Measurements from ENCODE around the gene S100A1.
"Not testable (repeated sequence)": the region's sequence is repeated elsewhere in the genome, so short reads cannot be mapped to it uniquely, and the experiment has no call there.

The S100A1 gene

DNA sequence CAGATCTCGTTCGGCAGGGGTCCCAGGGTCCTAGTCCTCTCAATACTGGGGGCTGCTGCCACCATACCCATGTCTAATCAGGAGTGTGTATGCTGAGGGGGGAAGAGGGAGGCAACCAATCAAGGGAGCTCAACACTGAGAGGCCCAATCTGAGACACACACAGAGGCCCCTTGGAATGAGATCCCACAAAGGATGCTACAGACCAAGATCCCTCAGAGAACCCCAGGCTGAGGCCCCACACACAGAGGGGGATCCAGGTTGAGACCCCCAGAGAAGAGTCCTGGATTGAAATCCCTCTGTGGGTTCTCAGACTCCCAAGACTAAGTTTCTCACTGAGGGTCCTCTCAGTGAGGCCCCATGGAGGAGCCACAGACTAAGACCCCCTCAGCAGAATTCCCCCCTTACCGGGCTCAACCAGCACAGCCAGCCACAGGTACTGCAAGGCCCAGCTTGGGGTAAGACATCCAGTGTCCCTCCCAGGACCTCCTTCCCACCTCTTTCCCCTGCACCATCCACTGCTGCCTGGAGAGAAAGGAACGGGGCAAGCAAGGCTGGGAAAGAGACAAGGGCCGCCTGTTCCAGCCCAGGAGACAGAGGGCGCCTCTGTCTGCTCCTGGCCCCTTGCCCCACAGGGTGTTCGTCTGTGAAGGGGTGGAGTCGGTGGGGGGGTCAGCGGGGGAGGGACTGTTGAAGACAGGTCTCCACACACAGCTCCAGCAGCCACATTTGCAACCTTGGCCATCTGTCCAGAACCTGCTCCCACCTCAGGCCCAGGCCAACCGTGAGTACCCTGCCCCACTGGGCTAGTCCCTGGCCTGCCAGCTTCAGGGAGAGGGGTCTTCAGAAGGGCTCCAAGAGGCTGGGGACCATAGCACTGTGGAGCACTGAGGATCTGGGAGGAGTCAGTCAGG lies at the start of gene S100A1:
Gene S100A1, plus strand, starts transcription at position 720 of the 912 bp plus-strand sequence. CDS start 2,088 bp downstream, outside the sequence.
- no peak for DNase-seq

GRCh38 chr1:153578490-153578889 lies 49.7 kb upstream of the S100A1 start:
- no peak for DNase-seq

DNA sequence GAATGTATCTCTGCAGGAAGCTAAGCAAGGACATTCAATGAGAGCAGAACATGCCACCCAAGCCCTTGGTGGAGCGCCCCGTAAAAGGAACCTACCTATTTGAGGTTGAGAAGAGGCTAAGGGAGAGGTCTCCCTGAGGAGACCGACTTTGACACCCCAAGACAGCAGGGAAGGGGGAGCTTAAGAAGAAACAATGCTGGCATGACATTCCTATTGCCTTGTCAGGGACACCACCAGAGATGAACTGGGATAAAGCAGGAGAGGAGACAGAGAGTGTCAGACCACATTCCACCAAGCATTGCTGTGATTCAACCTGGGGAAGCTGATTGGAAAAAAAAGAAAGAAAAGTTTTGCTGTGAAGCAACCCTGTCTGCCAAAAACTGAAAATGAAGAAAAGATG lies 49.3 kb upstream of the S100A1 start:
- no peak for DNase-seq

DNA sequence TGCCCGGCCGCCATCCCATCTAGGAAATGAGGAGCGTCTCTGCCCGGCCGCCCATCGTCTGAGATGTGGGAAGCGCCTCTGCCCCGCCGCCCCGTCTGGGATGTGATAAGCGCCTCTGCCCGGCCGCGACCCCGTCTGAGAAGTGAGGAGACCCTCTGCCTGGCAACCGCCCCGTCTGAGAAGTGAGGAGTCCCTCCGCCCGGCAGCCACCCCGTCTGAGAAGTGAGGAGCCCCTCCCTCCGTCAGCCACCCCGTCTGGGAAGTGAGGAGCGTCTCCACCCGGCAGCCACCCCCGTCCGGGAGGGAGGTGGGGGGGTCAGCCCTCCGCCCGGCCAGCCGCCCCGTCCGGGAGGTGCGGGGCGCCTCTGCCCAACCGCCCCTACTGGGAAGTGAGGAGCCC lies 45.4 kb upstream of the S100A1 start:
- DNase-seq, result not testable (repeated sequence)

DNA sequence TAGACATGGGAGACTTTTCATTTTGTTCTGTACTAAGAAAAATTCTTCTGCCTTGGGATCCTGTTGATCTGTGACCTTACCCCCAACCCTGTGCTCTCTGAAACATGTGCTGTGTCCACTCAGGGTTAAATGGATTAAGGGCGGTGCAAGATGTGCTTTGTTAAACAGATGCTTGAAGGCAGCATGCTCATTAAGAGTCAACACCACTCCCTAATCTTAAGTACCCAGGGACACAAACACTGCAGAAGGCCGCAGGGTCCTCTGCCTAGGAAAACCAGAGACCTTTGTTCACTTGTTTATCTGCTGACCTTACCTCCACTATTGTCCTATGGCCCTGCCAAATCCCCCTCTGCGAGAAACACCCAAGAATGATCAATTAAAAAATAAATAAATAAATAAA lies 44.7 kb upstream of the S100A1 start:
- DNase-seq, result not testable (repeated sequence)

DNA sequence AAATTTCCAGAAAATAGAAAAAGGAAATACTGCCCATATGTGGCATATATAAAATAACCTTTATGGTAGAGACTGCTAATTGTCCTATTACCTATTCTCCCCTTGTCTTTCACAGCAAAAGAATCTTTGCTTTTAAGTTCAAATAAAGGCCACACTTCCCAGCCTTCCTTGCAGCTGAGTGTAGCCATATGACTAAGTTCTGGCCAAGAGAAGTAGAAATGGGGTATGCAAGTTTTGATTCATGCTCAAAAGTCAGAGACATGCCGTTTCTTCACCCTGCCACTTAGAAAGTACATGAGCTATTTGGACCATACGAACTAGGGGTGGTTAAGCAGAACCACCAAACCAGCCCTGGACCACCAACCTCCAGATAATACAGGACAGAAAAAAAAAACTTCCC lies 44.3 kb upstream of the S100A1 start:
- DNase-seq, result no peak

- no peak for DNase-seq
These were observed 43.2 kb upstream of the S100A1 start for GRCh38 chr1:153585006-153585405.

- DNase-seq, result no peak
These were observed 41.9 kb upstream of the S100A1 start for GRCh38 chr1:153586347-153586746.

GRCh38 chr1:153587314-153587713 lies 40.9 kb upstream of the S100A1 start:
- no peak for DNase-seq

GRCh38 chr1:153588033-153588432 lies 40.2 kb upstream of the S100A1 start:
- not testable (repeated sequence) for DNase-seq

DNA sequence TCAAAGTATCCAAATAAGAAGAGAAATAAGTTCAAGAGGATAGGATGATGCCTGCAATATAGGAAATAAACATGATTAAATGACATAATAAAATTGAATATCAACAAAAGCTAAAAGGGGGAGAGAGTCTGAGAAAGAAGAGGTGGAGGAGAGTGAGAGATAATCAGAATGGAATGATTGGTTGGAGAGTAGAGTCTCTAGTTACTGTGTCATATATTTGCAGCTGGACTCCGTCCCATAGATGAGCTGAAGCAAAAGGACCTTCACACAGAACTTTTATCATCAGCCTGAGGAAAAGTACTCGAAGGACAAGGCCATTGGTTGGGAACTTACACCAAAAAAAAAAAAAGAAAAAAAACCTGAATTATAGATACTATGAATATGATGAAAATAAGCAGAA lies 39.8 kb upstream of the S100A1 start:
- no peak for DNase-seq

DNA sequence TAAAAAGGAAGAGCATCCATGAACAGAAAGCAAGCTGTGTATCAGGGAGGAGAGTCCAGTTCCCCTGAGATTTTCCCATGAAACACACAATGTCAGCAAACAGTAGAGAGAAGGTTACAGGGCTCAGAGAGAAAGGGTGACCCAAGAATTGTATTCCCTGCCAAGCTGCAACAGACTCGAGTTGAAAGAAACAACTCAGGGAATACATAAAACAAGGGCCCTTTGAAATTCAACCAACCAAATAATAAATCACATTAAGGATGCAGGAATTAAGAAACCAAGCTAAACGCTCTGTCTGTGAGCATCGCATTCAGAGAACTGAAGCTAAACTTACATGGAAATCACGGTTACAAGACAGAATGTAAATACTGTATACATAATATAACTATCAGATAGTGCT lies 35.5 kb upstream of the S100A1 start:
- no peak for DNase-seq

- DNase-seq, result no peak
These were observed 31.0 kb upstream of the S100A1 start for GRCh38 chr1:153597206-153597605.

GRCh38 chr1:153598309-153599172 lies 29.7 kb upstream of the S100A1 start:
- peak; percentile 74 for DNase-seq

GRCh38 chr1:153599847-153600246 lies 28.4 kb upstream of the S100A1 start:
- DNase-seq, result no peak

DNA sequence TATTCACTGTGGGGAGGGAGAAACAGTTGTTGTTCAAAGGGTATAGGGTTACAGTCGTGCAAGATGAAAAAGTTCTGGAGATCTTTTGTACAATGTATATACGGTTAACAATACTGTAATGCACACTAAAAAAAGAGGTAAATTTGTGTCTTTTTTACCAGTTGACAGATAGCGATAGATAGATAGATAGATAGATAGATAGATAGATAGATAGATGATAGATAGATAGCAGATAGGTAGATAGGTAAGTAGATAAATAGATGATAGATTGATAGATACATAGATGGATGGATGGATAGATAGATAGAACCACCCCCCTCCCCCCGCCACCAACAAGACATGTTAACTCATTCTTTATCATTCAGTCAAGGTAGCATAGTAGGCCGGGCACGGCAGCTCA lies 25.5 kb upstream of the S100A1 start:
- DNase-seq, result no peak

DNA sequence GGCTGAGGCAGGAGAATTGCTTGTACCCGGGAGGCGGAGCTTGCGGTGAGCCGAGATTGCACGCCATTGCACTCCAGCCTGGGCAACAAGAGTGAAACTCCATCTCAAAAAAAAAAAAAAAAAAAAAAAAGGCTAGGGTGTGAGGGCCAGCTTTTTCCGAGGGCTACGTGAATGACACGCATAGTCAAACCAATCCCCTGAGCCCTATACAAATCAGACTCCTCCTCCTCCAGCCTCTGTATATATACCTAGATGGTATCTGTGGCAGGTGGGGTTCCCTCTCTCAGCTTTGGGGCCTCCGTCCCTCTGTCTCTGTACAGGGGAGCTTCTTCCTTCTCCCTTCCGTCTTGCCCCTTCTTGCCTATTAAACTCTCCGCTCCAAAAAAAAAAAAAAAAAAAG lies 22.0 kb upstream of the S100A1 start:
- no peak for DNase-seq

DNA sequence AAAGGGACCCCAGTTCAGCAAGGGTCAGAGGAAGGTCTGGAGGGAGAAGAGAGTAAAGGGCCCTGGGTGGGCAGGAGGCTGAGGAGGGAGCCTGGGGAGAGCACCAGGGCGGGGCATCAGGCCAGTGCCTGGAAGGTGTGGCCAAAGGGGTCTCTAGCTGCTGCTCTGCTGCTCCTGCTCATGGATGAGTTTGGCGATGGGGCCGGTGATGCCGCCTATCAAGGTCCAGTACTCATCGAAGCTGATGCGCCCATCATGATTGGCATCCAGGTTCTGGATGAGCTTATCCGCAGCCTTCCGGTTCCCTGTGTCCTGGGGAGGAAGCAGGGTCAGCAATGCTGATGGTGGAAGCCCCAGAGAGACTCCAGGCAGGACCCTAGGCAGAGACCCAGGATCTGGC lies 20.9 kb upstream of the S100A1 start:
- no peak for DNase-seq

DNA sequence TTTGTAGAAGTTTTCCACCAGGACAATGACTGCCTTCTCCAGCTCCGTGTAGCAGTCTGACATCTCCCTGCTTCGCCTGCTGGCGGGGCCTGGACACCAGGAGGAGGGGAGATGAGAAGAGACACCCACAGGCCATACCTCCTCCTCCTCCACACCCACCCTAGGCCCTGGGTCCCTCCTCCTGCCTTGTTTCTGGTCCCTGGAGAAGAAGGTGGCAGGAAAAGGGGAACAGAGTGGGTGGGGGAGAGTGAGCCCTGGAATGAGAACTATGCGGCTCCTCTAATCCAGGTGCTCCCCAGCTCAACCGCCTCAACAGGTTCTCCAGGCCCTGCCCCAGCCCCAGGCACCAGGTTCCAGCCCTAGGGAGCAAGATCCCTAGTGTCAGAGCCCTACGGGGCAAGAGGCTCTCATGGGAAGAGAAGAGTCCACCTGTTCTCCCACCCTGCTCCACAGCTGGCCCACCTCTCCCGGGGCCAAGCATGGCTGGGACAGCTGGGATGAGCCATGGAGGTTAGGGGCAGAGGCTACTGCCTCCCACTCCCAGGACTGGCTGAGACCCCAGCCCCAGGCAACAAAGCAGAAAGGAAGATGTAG lies 20.0 kb upstream of the S100A1 start:
- no peak for DNase-seq

- DNase-seq, result no peak
These were observed 19.3 kb upstream of the S100A1 start for GRCh38 chr1:153608742-153609584.

DNA sequence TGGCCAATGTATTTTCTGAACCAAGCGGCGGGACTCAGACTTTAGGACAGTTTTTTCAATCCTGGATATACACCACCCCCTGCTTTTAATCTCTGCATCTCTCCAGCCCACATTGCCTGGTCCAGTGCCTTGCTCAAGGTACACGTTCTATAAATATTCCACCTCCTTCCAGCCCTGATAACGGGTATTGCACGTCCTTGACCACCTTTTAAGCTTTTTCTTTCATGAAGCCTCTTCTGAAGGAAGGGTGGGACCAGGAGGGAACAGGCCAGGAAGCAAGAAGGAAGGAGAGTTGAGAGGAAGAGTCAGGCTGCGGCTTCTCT lies 18.7 kb upstream of the S100A1 start:
- DNase-seq, result no peak

DNA sequence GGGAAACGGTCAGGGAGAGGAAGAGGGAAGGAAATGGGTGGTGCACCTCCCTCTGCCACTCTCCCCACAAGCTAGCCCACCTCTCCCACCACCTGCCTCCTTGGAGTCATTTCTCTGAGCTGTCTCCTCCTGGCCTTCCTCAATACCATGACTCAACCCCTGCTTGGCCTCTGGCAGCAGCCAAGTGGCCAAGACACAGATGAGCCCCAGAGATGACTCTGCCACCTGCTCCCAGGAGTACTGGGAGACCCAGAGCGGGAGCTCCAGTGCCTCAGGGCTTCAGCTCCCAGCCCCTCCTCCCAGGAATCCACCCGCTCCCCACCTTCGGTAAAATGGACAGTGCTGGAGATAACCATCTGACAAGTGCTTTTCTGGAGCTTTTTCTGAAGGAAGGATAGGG lies 17.9 kb upstream of the S100A1 start:
- DNase-seq, result no peak

Data from CD4-positive, alpha-beta T cell treated with Interferon gamma for 1 hour (primary cell).